A673 (cell line): ENCODE measurements around the gene PRMT5. TPM values are rescaled to one million over a fixed set of nuclear protein-coding genes. Genes with fewer than 3 reads are reported as not detected.
A peak's percentile ranks its signal among the peaks of the same experiment; 100 is the strongest.

ENCODE experiments used
- BruUV-seq: library from RNA; stranded (reverse); fragments of 400-500 nt; replicated peaks from 2 replicates; lab custom pipeline; 2021; lab: Mats Ljungman, UMichigan
- CTCF ChIA-PET: fragments of 300-600 bp; sonication (Branson Sonifier 250); formaldehyde crosslinking; loops from one replicate; lab custom pipeline; 2022; ENCODE audit warnings: antibody characterized with exemption; lab: Charles Lee
- POLR2A ChIA-PET: fragments of 300-600 bp; sonication (Branson Sonifier 250); formaldehyde crosslinking; loops from one replicate; lab custom pipeline; 2022; ENCODE audit warnings: antibody characterized with exemption; ENCODE audit not compliant: low non-redundant PET; lab: Charles Lee
- DNase-seq: peaks from one replicate; pipeline ENCODE4 v3.0.0-alpha.2; 2015; ENCODE audit warnings: low spot score
- H3K27ac ChIP-seq: fragments of 200-600 bp; sonication (generic); 2 replicates; pipeline ENCODE4 v1.5.1; 2016; ENCODE audit warnings: mixed run types, low read depth, mild to moderate bottlenecking, mixed read lengths, antibody characterized with exemption, low read length; ENCODE audit not compliant: poor library complexity, severe bottlenecking
- H3K27me3 ChIP-seq: fragments of 200-600 bp; sonication (generic); replicated peaks from 2 replicates; pipeline ENCODE4 v1.6.1; 2017; ENCODE audit warnings: mixed run types, low read depth, mild to moderate bottlenecking, mixed read lengths, antibody characterized with exemption, low read length; ENCODE audit not compliant: insufficient read depth, poor library complexity
- H3K36me3 ChIP-seq: fragments of 200-600 bp; sonication (generic); 2 replicates; pipeline ENCODE4 v1.6.1; 2016; ENCODE audit warnings: mixed run types, mild to moderate bottlenecking, mixed read lengths, antibody characterized with exemption, low read length; ENCODE audit not compliant: insufficient read depth, poor library complexity, severe bottlenecking
- H3K4me1 ChIP-seq: fragments of 200-600 bp; sonication (generic); 2 replicates; pipeline ENCODE4 v1.6.1; 2017; ENCODE audit warnings: mixed run types, mild to moderate bottlenecking, mixed read lengths, antibody characterized with exemption, low read length; ENCODE audit not compliant: insufficient read depth, poor library complexity, severe bottlenecking
- H3K4me3 ChIP-seq: fragments of 200-600 bp; sonication (generic); 2 replicates; pipeline ENCODE4 v1.5.1; 2016; ENCODE audit warnings: low read depth, mixed run types, mild to moderate bottlenecking, mixed read lengths, low read length; ENCODE audit not compliant: poor library complexity, severe bottlenecking
- H3K9me3 ChIP-seq: fragments of 200-600 bp; sonication (generic); 2 replicates; pipeline ENCODE4 v1.6.1; 2016; ENCODE audit warnings: mixed run types, low read depth, mild to moderate bottlenecking, mixed read lengths, antibody characterized with exemption, low read length; ENCODE audit not compliant: poor library complexity, severe bottlenecking
- CTCF ChIP-seq: fragments of 300-800, 200-600 bp; sonication (generic); conservative IDR thresholded peaks from 2 replicates; pipeline ENCODE4 v1.5.1; 2017; ENCODE audit warnings: low read depth, mild to moderate bottlenecking, antibody characterized with exemption, low read length, moderate library complexity, mixed read lengths
- EZH2 ChIP-seq: fragments of 200-600 bp; sonication (generic); IDR thresholded peaks from 2 replicates; pipeline ENCODE4 v1.6.1; 2017; ENCODE audit warnings: borderline replicate concordance, low read depth, mild to moderate bottlenecking, mixed read lengths, antibody characterized with exemption, low read length; ENCODE audit not compliant: poor library complexity, severe bottlenecking
- intact Hi-C: fragments of 100-400 bp; cut with micrococcal nuclease; formaldehyde crosslinking; loops from one replicate; pipeline ENCODE4 v1.10.0; 2022; ENCODE audit not compliant: unreplicated experiment
- total RNA-seq: library from RNA; stranded (reverse); gene quantifications from 2 replicates; pipeline ENCODE4 v1.2.3, GENCODE V29; 2021

The PRMT5 gene
- total RNA-seq, 1 experiment from 2014 or later, result 273 TPM

- BruUV-seq, result no TSS peak
- no peaks in the 10 kb centered on the region for H3K27me3 ChIP-seq
- TF ChIP-seq CTCF (no peak), EZH2 (no peak)
- no peak within 1 kb of the TSS for H3K27ac ChIP-seq
- POLR2A ChIA-PET, result no interaction called here
- no peaks in the 10 kb centered on the region for H3K9me3 ChIP-seq
- H3K4me1 ChIP-seq, result no peaks in the 10 kb centered on the region
- intact Hi-C loops, result no loop called here
- CTCF ChIA-PET, result interaction anchor here (0.9 to 1.3 kb wide), 2 partner anchors 12 to 13 kb away, joined by 3 to 4 read pairs; partner anchors contain the start of gene LRP10
- H3K4me3 ChIP-seq, result no peak within 1 kb of the TSS
- no peak for DNase-seq
- no peaks in the 10 kb centered on the region for H3K36me3 ChIP-seq
Observed at GRCh38 chr14:22883173-22883976, 45.8 kb downstream of the PRMT5 start, which contains the start of gene REM2. Gene REM2, plus strand, starts transcription at chr14:22883222. Its CDS starts 66 bp downstream, at chr14:22883288.

- H3K4me3 ChIP-seq, result no peak overlapping the region
- no peaks in the 10 kb centered on the region for H3K36me3 ChIP-seq
- ChIA-PET POLR2A (no interaction called here), CTCF (interaction anchor here (0.6 to 1.3 kb wide), 3 partner anchors 11 to 103 kb away, joined by 3 to 4 read pairs (median 3); partner anchors contain the start of gene LRP10)
- H3K4me1 ChIP-seq, result no peaks in the 10 kb centered on the region
- no peaks in the 10 kb centered on the region for H3K9me3 ChIP-seq
- DNase-seq, result peak; percentile 48
- TF ChIP-seq EZH2 (no peak), CTCF (no peak)
- no TSS peak for BruUV-seq
- H3K27me3 ChIP-seq, result no peaks in the 10 kb centered on the region
- intact Hi-C loops, result no loop called here
- no peak overlapping the region for H3K27ac ChIP-seq
Observed at GRCh38 chr14:22882529-22883172, 46.5 kb downstream of the PRMT5 start.

GRCh38 chr14:22882064-22882463 is 47.1 kb downstream of the PRMT5 start:
- no peak overlapping the region for H3K4me3 ChIP-seq
- ChIA-PET POLR2A (no interaction called here), CTCF (interaction anchor here (1.3 kb wide), 1 partner anchor 10 kb away, joined by 4 read pairs; the partner anchor contains the start of gene LRP10)
- no peak for DNase-seq
- intact Hi-C loops, result no loop called here
- H3K9me3 ChIP-seq, result no peaks in the 10 kb centered on the region
- no peaks in the 10 kb centered on the region for H3K27me3 ChIP-seq
- H3K36me3 ChIP-seq, result no peaks in the 10 kb centered on the region
- no TSS peak for BruUV-seq
- no peak overlapping the region for H3K27ac ChIP-seq
- no peaks in the 10 kb centered on the region for H3K4me1 ChIP-seq
- TF ChIP-seq EZH2 (no peak), CTCF (no peak)
